GM23338 (cell line): ENCODE data around the gene CHP1. TPM values are rescaled to one million over a fixed set of nuclear protein-coding genes. Genes with fewer than 3 reads are reported as not detected.

Source experiments
- ATAC-seq: fragments of 200-7000 bp; cut with Tn5 transposase; 3 replicates; pipeline ENCODE4 v1.9.1; 2020
- DNase-seq: peaks from one replicate; pipeline ENCODE4 v3.0.0-alpha.2; 2015; ENCODE audit warnings: low spot score
- H2AFZ ChIP-seq: fragments of 200-600 bp; sonication (generic); 2 replicates; pipeline ENCODE4 v1.8.0; 2016; ENCODE audit warnings: antibody characterized with exemption, mild to moderate bottlenecking, moderate library complexity
- H3F3A ChIP-seq: fragments of 200-600 bp; sonication (generic); replicated peaks from 2 replicates; pipeline ENCODE4 v1.8.0; 2017; ENCODE audit warnings: antibody characterized with exemption, mixed run types, low read depth
- H3K27ac ChIP-seq: fragments of 200-600 bp; sonication (generic); 2 replicates; pipeline ENCODE4 v1.6.1; 2016; ENCODE audit warnings: low read depth
- H3K27me3 ChIP-seq: fragments of 200-600 bp; sonication (generic); 2 replicates; pipeline ENCODE4 v1.8.0; 2016; ENCODE audit warnings: mild to moderate bottlenecking, mixed run types, moderate library complexity; ENCODE audit not compliant: insufficient read depth
- H3K36me3 ChIP-seq: fragments of 200-600 bp; sonication (generic); 2 replicates; pipeline ENCODE4 v1.8.0; 2016; ENCODE audit warnings: mild to moderate bottlenecking; ENCODE audit not compliant: insufficient read depth
- H3K4me1 ChIP-seq: fragments of 200-600 bp; sonication (generic); 2 replicates; pipeline ENCODE4 v1.8.0; 2016; ENCODE audit warnings: mild to moderate bottlenecking, moderate library complexity; ENCODE audit not compliant: insufficient read depth
- H3K4me2 ChIP-seq: fragments of 200-600 bp; sonication (generic); 2 replicates; pipeline ENCODE4 v1.7.1; 2017; ENCODE audit warnings: mixed run types
- H3K4me3 ChIP-seq: fragments of 200-600 bp; sonication (generic); 2 replicates; pipeline ENCODE4 v1.6.1; 2016; ENCODE audit warnings: mixed run types
- H3K79me2 ChIP-seq: fragments of 200-600 bp; sonication (generic); replicated peaks from 2 replicates; pipeline ENCODE4 v1.8.0; 2017; ENCODE audit warnings: mild to moderate bottlenecking; ENCODE audit not compliant: insufficient read depth
- H3K9me2 ChIP-seq: fragments of 200-600 bp; sonication (generic); 2 replicates; pipeline ENCODE4 v1.8.0; 2017; ENCODE audit not compliant: insufficient read depth
- H4K20me1 ChIP-seq: fragments of 200-600 bp; sonication (generic); replicated peaks from 2 replicates; pipeline ENCODE4 v1.8.0; 2017; ENCODE audit warnings: mild to moderate bottlenecking; ENCODE audit not compliant: insufficient read depth
- H3K27ac Mint-ChIP-seq: 2 replicates; pipeline ENCODE4 v1.8.0; 2020; ENCODE audit warnings: inconsistent platforms, mild to moderate bottlenecking, moderate library complexity, mixed read lengths
- H3K27me3 Mint-ChIP-seq: 3 replicates; pipeline ENCODE4 v1.8.0; 2022; ENCODE audit warnings: low read depth, mild to moderate bottlenecking, moderate library complexity, mixed read lengths, inconsistent platforms; ENCODE audit not compliant: insufficient read depth, poor library complexity
- H3K36me3 Mint-ChIP-seq: 3 replicates; pipeline ENCODE4 v1.8.0; 2021; ENCODE audit warnings: low read depth, mild to moderate bottlenecking, inconsistent platforms, moderate library complexity, mixed read lengths
- H3K4me1 Mint-ChIP-seq: 3 replicates; pipeline ENCODE4 v1.8.0; 2020; ENCODE audit warnings: mild to moderate bottlenecking, inconsistent platforms, mixed read lengths
- H3K4me3 Mint-ChIP-seq: 3 replicates; pipeline ENCODE4 v1.8.0; 2021; ENCODE audit warnings: moderate library complexity, mild to moderate bottlenecking, inconsistent platforms, mixed read lengths
- H3K9me3 Mint-ChIP-seq: 3 replicates; pipeline ENCODE4 v1.8.0; 2020; ENCODE audit warnings: moderate library complexity, mild to moderate bottlenecking, inconsistent platforms, mixed read lengths
- CREB1 ChIP-seq: fragments of 250-450 bp; sonication (Bioruptor Pico); IDR thresholded peaks from 2 replicates; pipeline ENCODE4 v1.5.0; 2020; ENCODE audit warnings: low read depth, mild to moderate bottlenecking, moderate library complexity
- ETS1 ChIP-seq: IDR thresholded peaks from 2 replicates; pipeline ENCODE4 v1.6.1; 2016; ENCODE audit warnings: antibody characterized with exemption
- EZH2phosphoT487 ChIP-seq: fragments of 200-600 bp; sonication (generic); IDR thresholded peaks from one replicate; pipeline ENCODE4 v1.8.1; 2018; ENCODE audit warnings: antibody characterized with exemption; ENCODE audit not compliant: unreplicated experiment
- JUNB ChIP-seq: IDR thresholded peaks from one replicate; pipeline ENCODE4 v1.6.1; 2016; ENCODE audit warnings: antibody characterized with exemption; ENCODE audit not compliant: unreplicated experiment
- NANOG ChIP-seq: IDR thresholded peaks from 2 replicates; pipeline ENCODE4 v1.6.1; 2016; ENCODE audit warnings: antibody characterized with exemption, borderline replicate concordance
- REST ChIP-seq: IDR thresholded peaks from one replicate; pipeline ENCODE4 v1.6.1; 2018; ENCODE audit warnings: antibody characterized with exemption; ENCODE audit not compliant: unreplicated experiment
- ZNF331 ChIP-seq: fragments of 250-450 bp; sonication (Bioruptor Pico); IDR thresholded peaks from 2 replicates; pipeline ENCODE4 v1.5.0; 2020; ENCODE audit warnings: low read depth, mild to moderate bottlenecking, moderate library complexity
- polyA plus RNA-seq: library from polyadenylated mRNA; unstranded; fragments of >200 nt; fragmentation: Nextera tagmentation; extraction: Ambion mirVana; gene quantifications from 2 replicates; pipeline ENCODE4 v1.2.1, GENCODE V29; 2016
- total RNA-seq: library from RNA; depleted of rRNA; stranded (reverse); fragments of >200 nt; shearing (Covaris generic); gene quantifications from 2 replicates; pipeline ENCODE4 v1.2.3, GENCODE V29; 2014
- TF ChIP-seq, protein P1 (sequence below): fragments of 250-450 bp; sonication (Bioruptor Pico); IDR thresholded peaks from 2 replicates; pipeline ENCODE4 v1.5.0; 2020; ENCODE audit warnings: mild to moderate bottlenecking, moderate library complexity

The CHP1 gene
- total and polyA plus RNA-seq, 2 experiments from 2014 or later = 62.3 to 109 TPM

- peaks cover 12% of the 10 kb centered on the region; the same call in 2 of the 3 replicates for H3K36me3 Mint-ChIP-seq
- no peaks in the 10 kb centered on the region for H3K9me3 Mint-ChIP-seq
- no peaks in the 10 kb centered on the region for H3K4me1 Mint-ChIP-seq
- Histone ChIP-seq H3K27me3 (no peaks in the 10 kb centered on the region), H3K79me2 (no peaks in the 10 kb centered on the region), H3K9me2 (no peaks in the 10 kb centered on the region), H3K4me3 (no peak overlapping the region), H3K4me2 (no peak overlapping the region), H3K36me3 (peaks cover 10% of the 10 kb centered on the region), H3K4me1 (no peaks in the 10 kb centered on the region), H3F3A (no peaks in the 10 kb centered on the region), H3K27ac (no peak overlapping the region), H4K20me1 (no peaks in the 10 kb centered on the region; the same call in 1 of the 2 replicates), H2AFZ (no peak overlapping the region)
- no peak overlapping the region for H3K27ac Mint-ChIP-seq
- H3K4me3 Mint-ChIP-seq = no peak overlapping the region
- H3K27me3 Mint-ChIP-seq = peaks cover 7% of the 10 kb centered on the region
- TF ChIP-seq JUNB (no peak), EZH2phosphoT487 (no peak), REST (no peak), NANOG (no peak), ETS1 (no peak), CREB1 (CRISPR knock-in tag) (no peak), ZNF331 (no peak)
- TF ChIP-seq, protein P1, sequence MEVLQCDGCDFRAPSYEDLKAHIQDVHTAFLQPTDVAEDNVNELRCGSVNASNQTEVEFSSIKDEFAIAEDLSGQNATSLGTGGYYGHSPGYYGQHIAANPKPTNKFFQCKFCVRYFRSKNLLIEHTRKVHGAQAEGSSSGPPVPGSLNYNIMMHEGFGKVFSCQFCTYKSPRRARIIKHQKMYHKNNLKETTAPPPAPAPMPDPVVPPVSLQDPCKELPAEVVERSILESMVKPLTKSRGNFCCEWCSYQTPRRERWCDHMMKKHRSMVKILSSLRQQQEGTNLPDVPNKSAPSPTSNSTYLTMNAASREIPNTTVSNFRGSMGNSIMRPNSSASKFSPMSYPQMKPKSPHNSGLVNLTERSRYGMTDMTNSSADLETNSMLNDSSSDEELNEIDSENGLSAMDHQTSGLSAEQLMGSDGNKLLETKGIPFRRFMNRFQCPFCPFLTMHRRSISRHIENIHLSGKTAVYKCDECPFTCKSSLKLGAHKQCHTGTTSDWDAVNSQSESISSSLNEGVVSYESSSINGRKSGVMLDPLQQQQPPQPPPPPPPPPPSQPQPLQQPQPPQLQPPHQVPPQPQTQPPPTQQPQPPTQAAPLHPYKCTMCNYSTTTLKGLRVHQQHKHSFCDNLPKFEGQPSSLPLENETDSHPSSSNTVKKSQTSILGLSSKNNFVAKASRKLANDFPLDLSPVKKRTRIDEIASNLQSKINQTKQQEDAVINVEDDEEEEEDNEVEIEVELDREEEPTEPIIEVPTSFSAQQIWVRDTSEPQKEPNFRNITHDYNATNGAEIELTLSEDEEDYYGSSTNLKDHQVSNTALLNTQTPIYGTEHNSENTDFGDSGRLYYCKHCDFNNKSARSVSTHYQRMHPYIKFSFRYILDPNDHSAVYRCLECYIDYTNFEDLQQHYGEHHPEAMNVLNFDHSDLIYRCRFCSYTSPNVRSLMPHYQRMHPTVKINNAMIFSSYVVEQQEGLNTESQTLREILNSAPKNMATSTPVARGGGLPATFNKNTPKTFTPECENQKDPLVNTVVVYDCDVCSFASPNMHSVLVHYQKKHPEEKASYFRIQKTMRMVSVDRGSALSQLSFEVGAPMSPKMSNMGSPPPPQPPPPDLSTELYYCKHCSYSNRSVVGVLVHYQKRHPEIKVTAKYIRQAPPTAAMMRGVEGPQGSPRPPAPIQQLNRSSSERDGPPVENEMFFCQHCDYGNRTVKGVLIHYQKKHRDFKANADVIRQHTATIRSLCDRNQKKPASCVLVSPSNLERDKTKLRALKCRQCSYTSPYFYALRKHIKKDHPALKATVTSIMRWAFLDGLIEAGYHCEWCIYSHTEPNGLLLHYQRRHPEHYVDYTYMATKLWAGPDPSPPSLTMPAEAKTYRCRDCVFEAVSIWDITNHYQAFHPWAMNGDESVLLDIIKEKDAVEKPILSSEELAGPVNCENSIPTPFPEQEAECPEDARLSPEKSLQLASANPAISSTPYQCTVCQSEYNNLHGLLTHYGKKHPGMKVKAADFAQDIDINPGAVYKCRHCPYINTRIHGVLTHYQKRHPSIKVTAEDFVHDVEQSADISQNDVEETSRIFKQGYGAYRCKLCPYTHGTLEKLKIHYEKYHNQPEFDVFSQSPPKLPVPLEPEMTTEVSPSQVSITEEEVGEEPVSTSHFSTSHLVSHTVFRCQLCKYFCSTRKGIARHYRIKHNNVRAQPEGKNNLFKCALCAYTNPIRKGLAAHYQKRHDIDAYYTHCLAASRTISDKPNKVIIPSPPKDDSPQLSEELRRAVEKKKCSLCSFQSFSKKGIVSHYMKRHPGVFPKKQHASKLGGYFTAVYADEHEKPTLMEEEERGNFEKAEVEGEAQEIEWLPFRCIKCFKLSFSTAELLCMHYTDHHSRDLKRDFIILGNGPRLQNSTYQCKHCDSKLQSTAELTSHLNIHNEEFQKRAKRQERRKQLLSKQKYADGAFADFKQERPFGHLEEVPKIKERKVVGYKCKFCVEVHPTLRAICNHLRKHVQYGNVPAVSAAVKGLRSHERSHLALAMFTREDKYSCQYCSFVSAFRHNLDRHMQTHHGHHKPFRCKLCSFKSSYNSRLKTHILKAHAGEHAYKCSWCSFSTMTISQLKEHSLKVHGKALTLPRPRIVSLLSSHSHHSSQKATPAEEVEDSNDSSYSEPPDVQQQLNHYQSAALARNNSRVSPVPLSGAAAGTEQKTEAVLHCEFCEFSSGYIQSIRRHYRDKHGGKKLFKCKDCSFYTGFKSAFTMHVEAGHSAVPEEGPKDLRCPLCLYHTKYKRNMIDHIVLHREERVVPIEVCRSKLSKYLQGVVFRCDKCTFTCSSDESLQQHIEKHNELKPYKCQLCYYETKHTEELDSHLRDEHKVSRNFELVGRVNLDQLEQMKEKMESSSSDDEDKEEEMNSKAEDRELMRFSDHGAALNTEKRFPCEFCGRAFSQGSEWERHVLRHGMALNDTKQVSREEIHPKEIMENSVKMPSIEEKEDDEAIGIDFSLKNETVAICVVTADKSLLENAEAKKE (CRISPR knock-in tag) = no peak
- no peak for DNase-seq
- ATAC-seq = no peak
Observed at GRCh38 chr15:41256103-41256502, 25.0 kb downstream of the CHP1 start.
